Measurements from ENCODE around the gene ARID3A. TPM values are rescaled to one million over a fixed set of nuclear protein-coding genes. Genes with fewer than 3 reads are reported as not detected.

Gene ARID3A
- total and polyA plus RNA-seq, 2 donors (not counting 3 experiments of a cell fraction or from before 2014, with no cell fraction given), result 5.4 to 13.2 TPM

GRCh38 chr19:918481-919198, 7.2 kb upstream of the ARID3A start:
- no peak for FAIRE-seq
- ChIA-PET POLR2A (no interaction called here), CTCF (interaction anchor here (1.0 to 2.6 kb wide), 3 partner anchors 55 to 148 kb away, joined by 3 to 10 read pairs (median 3); partner anchors contain the start of gene WDR18)
- intact Hi-C loops (cut with micrococcal nuclease), result no loop called here
- H3K9me1 ChIP-seq (replicated peaks; ENCODE audit: control insufficient read depth, extremely low read depth, insufficient read depth, low read length), result no peaks in the 10 kb centered on the region
- peaks cover 28 to 35% of the 10 kb centered on the region in 2 experiments for H3K27me3 ChIP-seq (ENCODE audit: control insufficient read depth in 2 of 2, insufficient read depth in 2 of 2, low read length in 2 of 2)
- H3K27ac ChIP-seq (ENCODE audit: insufficient read depth, low read depth, low read length), result no peak overlapping the region
- H3K4me3 ChIP-seq (replicated peaks in 1 of 3; ENCODE audit: insufficient read depth in 1 of 3, low read depth in 1 of 3, low read length in 3 of 3), result no peak overlapping the region
- BruUV-seq (replicated peaks), result no TSS peak
- no peaks in the 10 kb centered on the region for H3K79me2 ChIP-seq (ENCODE audit: control insufficient read depth, insufficient read depth, low read length)
- no peak overlapping the region for H3K9ac ChIP-seq (replicated peaks; ENCODE audit: extremely low read depth, insufficient read depth, low read length)
- H3K36me3 ChIP-seq (ENCODE audit: control insufficient read depth in 2 of 2, extremely low read depth in 1 of 2, insufficient read depth in 2 of 2, low read length in 2 of 2), result no peaks in the 10 kb centered on the region
- H3K4me1 ChIP-seq (ENCODE audit: control insufficient read depth, extremely low read depth, insufficient read depth, low read length), result peaks cover 2% of the 10 kb centered on the region
- no peaks in the 10 kb centered on the region for H3K9me3 ChIP-seq (replicated peaks; ENCODE audit: control insufficient read depth, insufficient read depth, low read length)
- TF ChIP-seq POLR2A (IDR thresholded peaks at IDR 0.05; ENCODE audit: low read depth, low read length), result no peak
- no peak for TF ChIP-seq JUN (IDR thresholded peaks at IDR 0.05; ENCODE audit: borderline replicate concordance, insufficient read depth, insufficient read length, low read depth)
- TF ChIP-seq EZH2 (IDR thresholded peaks at IDR 0.05; ENCODE audit: borderline replicate concordance, low read depth, low read length, severe bottlenecking), result no peak
- TF ChIP-seq CTCF (IDR thresholded peaks at IDR 0.05; ENCODE audit: extremely low read depth in 1 of 2, insufficient read depth in 1 of 2, low read depth in 1 of 2, low read length in 2 of 2), result no peak
- H3K4me2 ChIP-seq (ENCODE audit: insufficient read depth, low read length), result no peak overlapping the region
- no peak overlapping the region for H2AFZ ChIP-seq (ENCODE audit: low read depth, low read length)
- H4K20me1 ChIP-seq (replicated peaks; ENCODE audit: control insufficient read depth, extremely low read depth, insufficient read depth, low read length), result no peaks in the 10 kb centered on the region
- dilution Hi-C loops (cut with MboI; ENCODE audit: extremely low pct_ligation_motif_present, low sequenced_read_pairs), result no loop called here
- DNase-seq (ENCODE audit: low read depth, low spot score), result no peak
